Bronchial epithelial cell (primary cell): Measurements from ENCODE around the gene ADAMTS16. TPM values are rescaled to one million over a fixed set of nuclear protein-coding genes. Genes with fewer than 3 reads are reported as not detected.

Source experiments
- DNase-seq: peaks from one replicate; pipeline ENCODE4 v3.0.0-alpha.2; 2010; ENCODE audit warnings: low read depth
- FAIRE-seq: peaks from 2 replicates; lab custom pipeline; 2011; peaks lifted over from hg19 to GRCh38; lab: Jason Lieb, UNC
- H3K27me3 ChIP-seq: 2 replicates; pipeline ENCODE4 v1.5.1; 2011; ENCODE audit warnings: low read length; ENCODE audit not compliant: control insufficient read depth, insufficient read depth
- H3K36me3 ChIP-seq: 2 replicates; pipeline ENCODE4 v1.5.1; 2011; ENCODE audit warnings: low read length; ENCODE audit not compliant: control insufficient read depth, insufficient read depth
- H3K4me3 ChIP-seq: 2 replicates; pipeline ENCODE4 v1.5.1; 2011; ENCODE audit warnings: mild to moderate bottlenecking, low read depth, low read length, control low read depth
- total RNA-seq: library from RNA; depleted of rRNA; stranded (reverse); fragments of >200 nt; gene quantifications from 2 replicates; pipeline ENCODE4 v1.2.1, GENCODE V29; 2014
- TF ChIP-seq, protein P1 (sequence below): IDR thresholded peaks from 2 replicates; pipeline ENCODE4 v1.5.1; 2011; ENCODE audit warnings: mild to moderate bottlenecking, moderate library complexity, low read length, control low read depth, inconsistent platforms; ENCODE audit not compliant: insufficient read depth, severe bottlenecking

ADAMTS16 gene
- total RNA-seq, 1 donor from 2014 or later, result not detected

- H3K4me3 ChIP-seq, result no peak overlapping the region
- FAIRE-seq, result no peak
These were observed 78.3 kb downstream of the ADAMTS16 start for GRCh38 chr5:5218396-5218795.

DNA sequence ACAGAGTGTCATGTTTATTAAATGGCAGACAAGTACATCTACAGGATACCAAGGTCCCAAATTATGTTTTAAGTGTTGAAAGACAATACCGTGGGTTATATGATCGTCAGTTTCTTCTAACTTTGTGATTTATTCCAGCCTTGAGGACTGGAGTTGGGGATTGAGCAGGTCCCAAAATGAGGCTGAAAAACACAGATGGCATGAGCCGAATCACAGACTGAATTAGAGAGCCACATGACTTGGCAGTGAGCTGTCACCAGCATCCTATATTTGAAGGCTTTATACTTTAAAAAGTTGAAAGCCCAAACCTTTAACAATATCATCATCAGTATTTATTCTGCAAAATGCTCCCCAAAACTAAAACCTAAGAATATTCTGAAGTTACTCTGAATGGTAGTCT is 79.4 kb downstream of the ADAMTS16 start:
- no peaks in the 10 kb centered on the region for H3K27me3 ChIP-seq
- TF ChIP-seq, protein P1, sequence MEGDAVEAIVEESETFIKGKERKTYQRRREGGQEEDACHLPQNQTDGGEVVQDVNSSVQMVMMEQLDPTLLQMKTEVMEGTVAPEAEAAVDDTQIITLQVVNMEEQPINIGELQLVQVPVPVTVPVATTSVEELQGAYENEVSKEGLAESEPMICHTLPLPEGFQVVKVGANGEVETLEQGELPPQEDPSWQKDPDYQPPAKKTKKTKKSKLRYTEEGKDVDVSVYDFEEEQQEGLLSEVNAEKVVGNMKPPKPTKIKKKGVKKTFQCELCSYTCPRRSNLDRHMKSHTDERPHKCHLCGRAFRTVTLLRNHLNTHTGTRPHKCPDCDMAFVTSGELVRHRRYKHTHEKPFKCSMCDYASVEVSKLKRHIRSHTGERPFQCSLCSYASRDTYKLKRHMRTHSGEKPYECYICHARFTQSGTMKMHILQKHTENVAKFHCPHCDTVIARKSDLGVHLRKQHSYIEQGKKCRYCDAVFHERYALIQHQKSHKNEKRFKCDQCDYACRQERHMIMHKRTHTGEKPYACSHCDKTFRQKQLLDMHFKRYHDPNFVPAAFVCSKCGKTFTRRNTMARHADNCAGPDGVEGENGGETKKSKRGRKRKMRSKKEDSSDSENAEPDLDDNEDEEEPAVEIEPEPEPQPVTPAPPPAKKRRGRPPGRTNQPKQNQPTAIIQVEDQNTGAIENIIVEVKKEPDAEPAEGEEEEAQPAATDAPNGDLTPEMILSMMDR, result no peak
- no peaks in the 10 kb centered on the region for H3K36me3 ChIP-seq
- FAIRE-seq, result no peak
- DNase-seq, result no peak
- no peak overlapping the region for H3K4me3 ChIP-seq

More at GRCh38 chr5:5218396-5218795, 78.3 kb downstream of the ADAMTS16 start:
- TF ChIP-seq, protein P1, result no peak
- no peaks in the 10 kb centered on the region for H3K27me3 ChIP-seq
- H3K36me3 ChIP-seq, result no peaks in the 10 kb centered on the region
- no peak for DNase-seq

DNA sequence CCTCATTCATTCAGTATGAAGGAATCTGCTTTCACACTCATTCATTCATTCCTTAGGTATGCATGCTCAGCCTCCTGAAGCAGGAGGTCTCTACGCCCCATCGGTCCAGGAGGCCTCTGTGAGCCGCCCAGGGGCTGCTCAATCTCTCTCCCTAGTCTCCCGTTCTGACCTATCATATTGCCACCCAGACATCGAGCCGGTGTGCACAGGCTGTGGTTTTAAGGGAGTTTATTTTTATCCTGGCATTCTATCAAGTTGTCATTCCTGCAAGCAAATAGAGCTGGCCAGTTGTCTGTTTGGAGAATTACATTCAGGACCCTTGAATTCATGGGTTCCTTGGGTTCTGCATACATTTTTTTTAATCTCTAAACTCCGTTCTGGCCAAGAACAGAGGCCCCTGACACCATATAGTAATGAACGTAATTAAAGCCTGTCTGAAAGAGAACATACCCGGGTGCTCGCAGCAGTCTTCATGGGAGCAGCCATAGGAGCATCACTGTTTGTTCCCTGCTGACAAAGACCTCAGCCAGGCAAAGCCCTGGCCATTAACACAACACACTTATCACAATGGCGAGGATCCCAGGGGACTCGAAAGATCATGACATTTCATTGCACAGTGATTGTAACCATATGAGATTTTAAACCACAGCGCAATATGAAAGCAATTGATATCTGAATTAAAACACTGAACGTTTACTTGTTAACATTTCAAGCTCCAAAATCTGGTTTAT is 80.9 kb downstream of the ADAMTS16 start:
- no peak for FAIRE-seq
- TF ChIP-seq, protein P1, result no peak
- H3K27me3 ChIP-seq, result no peaks in the 10 kb centered on the region
- no peaks in the 10 kb centered on the region for H3K36me3 ChIP-seq
- H3K4me3 ChIP-seq, result no peak overlapping the region
- no peak for DNase-seq

DNA sequence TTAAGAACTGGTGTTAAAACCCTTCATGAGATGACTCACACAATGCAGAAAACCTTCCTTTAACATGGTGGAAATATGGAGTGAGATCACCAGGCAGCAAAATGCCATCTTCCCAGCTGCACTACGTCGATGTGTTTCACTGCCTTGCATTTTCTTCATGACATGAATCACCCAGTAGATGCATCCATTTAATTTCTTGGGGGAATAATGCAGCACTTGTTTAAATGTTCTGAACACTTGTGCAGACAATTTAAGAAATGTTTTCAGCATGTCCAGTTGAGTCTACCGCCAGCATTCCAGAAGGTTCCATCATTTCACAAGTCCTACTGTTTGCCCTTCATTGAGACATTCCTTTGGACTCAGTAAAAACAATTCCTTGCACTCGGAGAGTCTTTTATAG is 81.6 kb downstream of the ADAMTS16 start:
- Histone ChIP-seq H3K4me3 (no peak overlapping the region), H3K36me3 (no peaks in the 10 kb centered on the region), H3K27me3 (no peaks in the 10 kb centered on the region)
- TF ChIP-seq, protein P1, result no peak
- no peak for FAIRE-seq
- no peak for DNase-seq

DNA sequence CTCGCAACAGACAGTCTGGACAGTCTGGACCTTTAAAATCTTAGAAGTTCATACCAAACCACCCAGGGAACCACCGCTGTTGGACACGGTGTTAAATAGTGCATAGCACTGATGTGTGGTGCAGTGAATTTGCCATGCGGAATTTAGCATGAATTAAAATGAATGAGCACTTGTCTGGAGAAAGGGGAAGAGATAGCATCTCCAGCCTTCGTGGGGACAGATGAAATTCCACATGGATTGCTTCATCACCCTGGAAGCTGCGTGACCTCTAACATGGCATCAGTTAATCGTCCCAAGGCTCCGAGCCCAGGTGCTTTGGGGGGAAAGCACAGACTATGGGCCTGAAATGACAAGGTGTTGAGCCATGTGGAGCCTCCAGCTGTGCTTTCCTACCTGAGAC is 91.4 kb downstream of the ADAMTS16 start:
- TF ChIP-seq, protein P1, result no peak
- H3K27me3 ChIP-seq, result no peaks in the 10 kb centered on the region
- FAIRE-seq (no peak), DNase-seq (no peak)
- no peak overlapping the region for H3K4me3 ChIP-seq
- no peaks in the 10 kb centered on the region for H3K36me3 ChIP-seq

- H3K36me3 ChIP-seq, result no peaks in the 10 kb centered on the region
- TF ChIP-seq, protein P1, result no peak
- no peak overlapping the region for H3K4me3 ChIP-seq
- DNase-seq, result no peak
- H3K27me3 ChIP-seq, result no peaks in the 10 kb centered on the region
- FAIRE-seq, result no peak
These were observed 94.8 kb downstream of the ADAMTS16 start for GRCh38 chr5:5234912-5235311.
